Smooth muscle cell (in vitro differentiated cells): Measurements from ENCODE around the gene SLC9B2. TPM values are rescaled to one million over a fixed set of nuclear protein-coding genes. Genes with fewer than 3 reads are reported as not detected.
"Not testable (repeated sequence)": the region's sequence is repeated elsewhere in the genome, so short reads cannot be mapped to it uniquely, and the experiment has no call there.

Experiments used
- DNase-seq: peaks from one replicate; lab custom pipeline; 2025; ENCODE audit not compliant: unreplicated experiment; lab: John Stamatoyannopoulos, UW
- H2AFZ ChIP-seq: fragments of 200-600 bp; sonication (generic); 2 replicates; pipeline ENCODE4 v1.6.0; 2016; ENCODE audit warnings: antibody characterized with exemption, low read depth, mild to moderate bottlenecking
- H3F3A ChIP-seq: fragments of 200-600 bp; sonication (generic); 2 replicates; pipeline ENCODE4 v1.6.0; 2017; ENCODE audit warnings: antibody characterized with exemption, low read depth
- H3K27ac ChIP-seq: fragments of 200-600 bp; sonication (generic); 2 replicates; pipeline ENCODE4 v1.5.1; 2016; ENCODE audit warnings: low read depth, mild to moderate bottlenecking
- H3K27me3 ChIP-seq: fragments of 200-600 bp; sonication (generic); 2 replicates; pipeline ENCODE4 v1.6.1; 2016; ENCODE audit warnings: low read depth, mild to moderate bottlenecking
- H3K36me3 ChIP-seq: fragments of 200-600 bp; sonication (generic); 2 replicates; pipeline ENCODE4 v1.5.1; 2016; ENCODE audit warnings: low read depth
- H3K4me1 ChIP-seq: fragments of 200-600 bp; sonication (generic); 2 replicates; pipeline ENCODE4 v1.5.1; 2016; ENCODE audit warnings: low read depth
- H3K4me2 ChIP-seq: fragments of 200-600 bp; sonication (generic); 2 replicates; pipeline ENCODE4 v1.6.0; 2016; ENCODE audit warnings: mild to moderate bottlenecking
- H3K4me3 ChIP-seq: fragments of 200-600 bp; sonication (generic); 2 replicates; pipeline ENCODE4 v1.5.1; 2016; ENCODE audit warnings: mild to moderate bottlenecking
- H3K79me2 ChIP-seq: fragments of 200-600 bp; sonication (generic); 2 replicates; pipeline ENCODE4 v1.6.0; 2016; ENCODE audit warnings: low read depth, mild to moderate bottlenecking
- H3K9ac ChIP-seq: fragments of 200-600 bp; sonication (generic); 2 replicates; pipeline ENCODE4 v1.6.0; 2016; ENCODE audit warnings: low read depth
- H3K9me3 ChIP-seq: fragments of 200-600 bp; sonication (generic); replicated peaks from 2 replicates; pipeline ENCODE4 v1.5.1; 2016; ENCODE audit warnings: low read depth
- H4K20me1 ChIP-seq: fragments of 200-600 bp; sonication (generic); 2 replicates; pipeline ENCODE4 v1.6.0; 2016; ENCODE audit warnings: low read depth
- CTCF ChIP-seq: fragments of 200-600 bp; sonication (generic); IDR thresholded peaks from 2 replicates; pipeline ENCODE4 v1.5.1; 2017; ENCODE audit warnings: borderline replicate concordance, mild to moderate bottlenecking, antibody characterized with exemption; ENCODE audit not compliant: insufficient read depth, poor library complexity, severe bottlenecking
- WGBS: methylation state at CpG from one replicate; pipeline ENCODE4 v1.1.7; 2016; ENCODE audit warnings: low lambda C conversion rate; 5-methylcytosine and 5-hydroxymethylcytosine counted together
- polyA plus RNA-seq: library from polyadenylated mRNA; unstranded; fragments of >200 nt; fragmentation: Nextera tagmentation; extraction: Ambion mirVana; gene quantifications from 2 replicates; pipeline ENCODE4 v1.2.1, GENCODE V29; 2016
- total RNA-seq: library from RNA; depleted of rRNA; stranded (reverse); fragments of >200 nt; gene quantifications from 2 replicates; pipeline ENCODE4 v1.2.3, GENCODE V29; 2014

The SLC9B2 gene
- total and polyA plus RNA-seq, 2 experiments from 2014 or later: 4.5 to 11.2 TPM

GRCh38 chr4:103002551-103002950 lies 74.0 kb downstream of the SLC9B2 start:
- Histone ChIP-seq H3K36me3 (no peaks in the 10 kb centered on the region), H3K79me2 (no peaks in the 10 kb centered on the region), H3K4me2 (no peak overlapping the region), H3K27ac (no peak overlapping the region), H3K9me3 (no peaks in the 10 kb centered on the region), H3K4me1 (no peaks in the 10 kb centered on the region), H4K20me1 (no peaks in the 10 kb centered on the region), H2AFZ (no peak overlapping the region), H3K4me3 (no peak overlapping the region), H3K27me3 (peaks cover 4% of the 10 kb centered on the region), H3K9ac (no peak overlapping the region), H3F3A (no peaks in the 10 kb centered on the region)
- TF ChIP-seq CTCF: no peak
- WGBS: 79% methylated on average over 2 of the region's 2 CpGs
- DNase-seq: no peak

GRCh38 chr4:102994803-102995202 lies 81.8 kb downstream of the SLC9B2 start:
- Histone ChIP-seq H3K27ac (no peak overlapping the region), H4K20me1 (no peaks in the 10 kb centered on the region), H3K27me3 (no peaks in the 10 kb centered on the region), H2AFZ (no peak overlapping the region), H3K9me3 (no peaks in the 10 kb centered on the region), H3K36me3 (no peaks in the 10 kb centered on the region), H3F3A (no peaks in the 10 kb centered on the region), H3K4me1 (no peaks in the 10 kb centered on the region), H3K79me2 (no peaks in the 10 kb centered on the region), H3K4me2 (no peak overlapping the region), H3K4me3 (no peak overlapping the region), H3K9ac (no peak overlapping the region)
- 100% methylated on average over 1 of the region's 1 CpG for WGBS
- TF ChIP-seq CTCF: no peak
- DNase-seq: no peak

GRCh38 chr4:102993985-102994384 lies 82.6 kb downstream of the SLC9B2 start:
- H3K27me3 ChIP-seq, H3K4me2 ChIP-seq, H2AFZ ChIP-seq, H4K20me1 ChIP-seq, H3K4me1 ChIP-seq, DNase-seq, H3K79me2 ChIP-seq, H3K9ac ChIP-seq, H3K9me3 ChIP-seq, H3F3A ChIP-seq, H3K36me3 ChIP-seq, H3K27ac ChIP-seq, H3K4me3 ChIP-seq: not testable (repeated sequence)

GRCh38 chr4:102988429-102989020 lies 88.0 kb downstream of the SLC9B2 start:
- no peak for TF ChIP-seq CTCF
- 85% methylated on average over 1 of the region's 1 CpG for WGBS
- H3K36me3 ChIP-seq: no peaks in the 10 kb centered on the region
- no peaks in the 10 kb centered on the region for H3K27me3 ChIP-seq
- no peaks in the 10 kb centered on the region for H3K79me2 ChIP-seq
- H3K27ac ChIP-seq: no peak overlapping the region
- no peak overlapping the region for H2AFZ ChIP-seq
- H3K9ac ChIP-seq: no peak overlapping the region
- no peaks in the 10 kb centered on the region for H3K9me3 ChIP-seq
- H3K4me2 ChIP-seq: no peak overlapping the region
- H3K4me1 ChIP-seq: no peaks in the 10 kb centered on the region
- H4K20me1 ChIP-seq: no peaks in the 10 kb centered on the region
- DNase-seq: no peak
- no peak overlapping the region for H3K4me3 ChIP-seq
- no peaks in the 10 kb centered on the region for H3F3A ChIP-seq
